K562 (cell line): ENCODE results near the gene NEK1. TPM values are rescaled to one million over a fixed set of nuclear protein-coding genes. Genes with fewer than 3 reads are reported as not detected.

Experiments
- CEBPB ChIP-seq: fragments of 450-650 bp; IDR thresholded peaks from 2 replicates; pipeline ENCODE4 v1.6.1; 2016; ENCODE audit warnings: missing genetic modification characterization, missing compliant biosample characterization
- NR3C1 ChIP-seq: sonication (generic); formaldehyde crosslinking; IDR thresholded peaks from 2 replicates; pipeline ENCODE4 v1.8.1; 2022; ENCODE audit warnings: missing genetic modification reagents
- POLR2AphosphoS2 ChIP-seq: IDR thresholded peaks from 2 replicates; pipeline ENCODE4 v1.6.1; 2012; ENCODE audit warnings: low read length, improper control_type of control experiment
- polyA plus RNA-seq, 8 experiments: library from polyadenylated mRNA; depleted of rRNA in 4 of 8; stranded (reverse) in 5 of 8; unstranded in 3 of 8; fragments of >200 nt; fragmentation: Nextera tagmentation in 2 of 8; fragmentation: Illumina TruSeq in 1 of 8; extraction: Ambion mirVana in 2 of 8; extraction: Trizol in 1 of 8; gene quantifications; 2 replicates each; pipeline versions ENCODE4 v1.2.1 to v1.2.3, GENCODE V29; 2011 to 2014; ENCODE audit warnings: inconsistent platforms in 1 of 8, missing spikeins in 1 of 8
- total RNA-seq, 7 experiments: library from RNA; depleted of rRNA in 6 of 7; stranded (reverse); fragments of >200 nt in 6 of 7; fragmentation: Illumina TruSeq in 2 of 7; extraction: Trizol in 2 of 7; gene quantifications; 2 replicates each; pipeline versions ENCODE4 v1.2.1 to v1.2.3, GENCODE V29; 2011 to 2021; ENCODE audit warnings: low replicate concordance in 1 of 7
- TF ChIP-seq, protein P1 (sequence below): fragments of 200-600 bp; sonication (generic); IDR thresholded peaks from one replicate; pipeline ENCODE4 v1.6.1; 2012; ENCODE audit warnings: mild to moderate bottlenecking, low read depth, low read length, inconsistent platforms
- TF ChIP-seq, protein P2 (sequence below): IDR thresholded peaks from 2 replicates; pipeline ENCODE4 v1.6.1; 2016; ENCODE audit warnings: missing genetic modification characterization, missing compliant biosample characterization
- TF ChIP-seq, protein P3 (sequence below): sonication (generic); formaldehyde crosslinking; IDR thresholded peaks from 2 replicates; pipeline ENCODE4 v1.8.0; 2022; ENCODE audit warnings: mild to moderate bottlenecking, low read depth, missing genetic modification reagents

Gene NEK1
- total and polyA plus RNA-seq, 9 of the 15 experiments (the other 6 are each of a cell fraction or from before 2014, with no cell fraction given), result 6.2 to 15.7 (median 10.3) TPM

DNA sequence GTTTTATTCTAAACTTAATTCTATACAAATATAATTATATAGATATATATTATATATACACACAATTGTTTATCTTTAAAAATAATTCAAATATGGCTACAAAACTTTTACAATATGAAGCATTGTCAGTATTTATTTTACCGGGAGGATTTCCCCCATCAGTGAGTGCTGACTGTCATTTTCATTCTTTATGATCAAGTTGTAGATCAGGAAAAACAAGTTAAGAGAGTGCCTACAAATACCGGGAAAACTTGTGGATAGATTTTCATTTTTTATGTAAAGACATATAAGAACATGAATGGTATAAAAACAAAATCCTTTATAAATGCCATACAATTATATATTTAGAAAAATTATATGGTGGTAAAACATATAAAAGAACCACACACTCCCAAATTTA is 45.8 kb upstream of the NEK1 start (continued):
- TF ChIP-seq, protein P1, sequence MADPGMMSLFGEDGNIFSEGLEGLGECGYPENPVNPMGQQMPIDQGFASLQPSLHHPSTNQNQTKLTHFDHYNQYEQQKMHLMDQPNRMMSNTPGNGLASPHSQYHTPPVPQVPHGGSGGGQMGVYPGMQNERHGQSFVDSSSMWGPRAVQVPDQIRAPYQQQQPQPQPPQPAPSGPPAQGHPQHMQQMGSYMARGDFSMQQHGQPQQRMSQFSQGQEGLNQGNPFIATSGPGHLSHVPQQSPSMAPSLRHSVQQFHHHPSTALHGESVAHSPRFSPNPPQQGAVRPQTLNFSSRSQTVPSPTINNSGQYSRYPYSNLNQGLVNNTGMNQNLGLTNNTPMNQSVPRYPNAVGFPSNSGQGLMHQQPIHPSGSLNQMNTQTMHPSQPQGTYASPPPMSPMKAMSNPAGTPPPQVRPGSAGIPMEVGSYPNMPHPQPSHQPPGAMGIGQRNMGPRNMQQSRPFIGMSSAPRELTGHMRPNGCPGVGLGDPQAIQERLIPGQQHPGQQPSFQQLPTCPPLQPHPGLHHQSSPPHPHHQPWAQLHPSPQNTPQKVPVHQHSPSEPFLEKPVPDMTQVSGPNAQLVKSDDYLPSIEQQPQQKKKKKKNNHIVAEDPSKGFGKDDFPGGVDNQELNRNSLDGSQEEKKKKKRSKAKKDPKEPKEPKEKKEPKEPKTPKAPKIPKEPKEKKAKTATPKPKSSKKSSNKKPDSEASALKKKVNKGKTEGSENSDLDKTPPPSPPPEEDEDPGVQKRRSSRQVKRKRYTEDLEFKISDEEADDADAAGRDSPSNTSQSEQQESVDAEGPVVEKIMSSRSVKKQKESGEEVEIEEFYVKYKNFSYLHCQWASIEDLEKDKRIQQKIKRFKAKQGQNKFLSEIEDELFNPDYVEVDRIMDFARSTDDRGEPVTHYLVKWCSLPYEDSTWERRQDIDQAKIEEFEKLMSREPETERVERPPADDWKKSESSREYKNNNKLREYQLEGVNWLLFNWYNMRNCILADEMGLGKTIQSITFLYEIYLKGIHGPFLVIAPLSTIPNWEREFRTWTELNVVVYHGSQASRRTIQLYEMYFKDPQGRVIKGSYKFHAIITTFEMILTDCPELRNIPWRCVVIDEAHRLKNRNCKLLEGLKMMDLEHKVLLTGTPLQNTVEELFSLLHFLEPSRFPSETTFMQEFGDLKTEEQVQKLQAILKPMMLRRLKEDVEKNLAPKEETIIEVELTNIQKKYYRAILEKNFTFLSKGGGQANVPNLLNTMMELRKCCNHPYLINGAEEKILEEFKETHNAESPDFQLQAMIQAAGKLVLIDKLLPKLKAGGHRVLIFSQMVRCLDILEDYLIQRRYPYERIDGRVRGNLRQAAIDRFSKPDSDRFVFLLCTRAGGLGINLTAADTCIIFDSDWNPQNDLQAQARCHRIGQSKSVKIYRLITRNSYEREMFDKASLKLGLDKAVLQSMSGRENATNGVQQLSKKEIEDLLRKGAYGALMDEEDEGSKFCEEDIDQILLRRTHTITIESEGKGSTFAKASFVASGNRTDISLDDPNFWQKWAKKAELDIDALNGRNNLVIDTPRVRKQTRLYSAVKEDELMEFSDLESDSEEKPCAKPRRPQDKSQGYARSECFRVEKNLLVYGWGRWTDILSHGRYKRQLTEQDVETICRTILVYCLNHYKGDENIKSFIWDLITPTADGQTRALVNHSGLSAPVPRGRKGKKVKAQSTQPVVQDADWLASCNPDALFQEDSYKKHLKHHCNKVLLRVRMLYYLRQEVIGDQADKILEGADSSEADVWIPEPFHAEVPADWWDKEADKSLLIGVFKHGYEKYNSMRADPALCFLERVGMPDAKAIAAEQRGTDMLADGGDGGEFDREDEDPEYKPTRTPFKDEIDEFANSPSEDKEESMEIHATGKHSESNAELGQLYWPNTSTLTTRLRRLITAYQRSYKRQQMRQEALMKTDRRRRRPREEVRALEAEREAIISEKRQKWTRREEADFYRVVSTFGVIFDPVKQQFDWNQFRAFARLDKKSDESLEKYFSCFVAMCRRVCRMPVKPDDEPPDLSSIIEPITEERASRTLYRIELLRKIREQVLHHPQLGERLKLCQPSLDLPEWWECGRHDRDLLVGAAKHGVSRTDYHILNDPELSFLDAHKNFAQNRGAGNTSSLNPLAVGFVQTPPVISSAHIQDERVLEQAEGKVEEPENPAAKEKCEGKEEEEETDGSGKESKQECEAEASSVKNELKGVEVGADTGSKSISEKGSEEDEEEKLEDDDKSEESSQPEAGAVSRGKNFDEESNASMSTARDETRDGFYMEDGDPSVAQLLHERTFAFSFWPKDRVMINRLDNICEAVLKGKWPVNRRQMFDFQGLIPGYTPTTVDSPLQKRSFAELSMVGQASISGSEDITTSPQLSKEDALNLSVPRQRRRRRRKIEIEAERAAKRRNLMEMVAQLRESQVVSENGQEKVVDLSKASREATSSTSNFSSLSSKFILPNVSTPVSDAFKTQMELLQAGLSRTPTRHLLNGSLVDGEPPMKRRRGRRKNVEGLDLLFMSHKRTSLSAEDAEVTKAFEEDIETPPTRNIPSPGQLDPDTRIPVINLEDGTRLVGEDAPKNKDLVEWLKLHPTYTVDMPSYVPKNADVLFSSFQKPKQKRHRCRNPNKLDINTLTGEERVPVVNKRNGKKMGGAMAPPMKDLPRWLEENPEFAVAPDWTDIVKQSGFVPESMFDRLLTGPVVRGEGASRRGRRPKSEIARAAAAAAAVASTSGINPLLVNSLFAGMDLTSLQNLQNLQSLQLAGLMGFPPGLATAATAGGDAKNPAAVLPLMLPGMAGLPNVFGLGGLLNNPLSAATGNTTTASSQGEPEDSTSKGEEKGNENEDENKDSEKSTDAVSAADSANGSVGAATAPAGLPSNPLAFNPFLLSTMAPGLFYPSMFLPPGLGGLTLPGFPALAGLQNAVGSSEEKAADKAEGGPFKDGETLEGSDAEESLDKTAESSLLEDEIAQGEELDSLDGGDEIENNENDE, result no peak
- TF ChIP-seq, protein P2, sequence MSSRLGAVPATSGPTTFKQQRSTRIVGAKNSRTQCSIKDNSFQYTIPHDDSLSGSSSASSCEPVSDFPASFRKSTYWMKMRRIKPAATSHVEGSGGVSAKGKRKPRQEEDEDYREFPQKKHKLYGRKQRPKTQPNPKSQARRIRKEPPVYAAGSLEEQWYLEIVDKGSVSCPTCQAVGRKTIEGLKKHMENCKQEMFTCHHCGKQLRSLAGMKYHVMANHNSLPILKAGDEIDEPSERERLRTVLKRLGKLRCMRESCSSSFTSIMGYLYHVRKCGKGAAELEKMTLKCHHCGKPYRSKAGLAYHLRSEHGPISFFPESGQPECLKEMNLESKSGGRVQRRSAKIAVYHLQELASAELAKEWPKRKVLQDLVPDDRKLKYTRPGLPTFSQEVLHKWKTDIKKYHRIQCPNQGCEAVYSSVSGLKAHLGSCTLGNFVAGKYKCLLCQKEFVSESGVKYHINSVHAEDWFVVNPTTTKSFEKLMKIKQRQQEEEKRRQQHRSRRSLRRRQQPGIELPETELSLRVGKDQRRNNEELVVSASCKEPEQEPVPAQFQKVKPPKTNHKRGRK (tag), result no peak
- no peak for TF ChIP-seq POLR2AphosphoS2
- no peak for TF ChIP-seq NR3C1
- TF ChIP-seq, protein P3, sequence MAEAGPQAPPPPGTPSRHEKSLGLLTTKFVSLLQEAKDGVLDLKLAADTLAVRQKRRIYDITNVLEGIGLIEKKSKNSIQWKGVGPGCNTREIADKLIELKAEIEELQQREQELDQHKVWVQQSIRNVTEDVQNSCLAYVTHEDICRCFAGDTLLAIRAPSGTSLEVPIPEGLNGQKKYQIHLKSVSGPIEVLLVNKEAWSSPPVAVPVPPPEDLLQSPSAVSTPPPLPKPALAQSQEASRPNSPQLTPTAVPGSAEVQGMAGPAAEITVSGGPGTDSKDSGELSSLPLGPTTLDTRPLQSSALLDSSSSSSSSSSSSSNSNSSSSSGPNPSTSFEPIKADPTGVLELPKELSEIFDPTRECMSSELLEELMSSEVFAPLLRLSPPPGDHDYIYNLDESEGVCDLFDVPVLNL (CRISPR knock-in tag), result no peak
- TF ChIP-seq CEBPB, result no peak
